A549 (cell line): ENCODE measurements around the gene IFI27L2. TPM values are rescaled to one million over a fixed set of nuclear protein-coding genes. Genes with fewer than 3 reads are reported as not detected.

Experiments
- ATAC-seq, 2 experiments: fragments of 200-7000 bp in 1 of 2; fragments of >200 bp in 1 of 2; cut with Nextera tagmentation in 1 of 2; cut with Tn5 transposase in 1 of 2; 3 replicates each; pipeline versions ENCODE4 v1.8.0 to v1.9.1; 2018 to 2020; ENCODE audit warnings: mild to moderate bottlenecking in 1 of 2, moderate library complexity in 1 of 2
- CTCF ChIA-PET: fragments of 300-600 bp; sonication (Branson Sonifier 250); formaldehyde crosslinking; extraction: SDS; loops from one replicate; lab custom pipeline; 2021; ENCODE audit warnings: antibody characterized with exemption, inconsistent platforms; lab: Yijun Ruan, JAX
- POLR2A ChIA-PET: fragments of 350-600 bp; formaldehyde crosslinking; extraction: SDS; loops from one replicate; lab custom pipeline; 2021; ENCODE audit warnings: antibody characterized with exemption, inconsistent platforms; lab: Yijun Ruan, JAX
- DNase-seq, 2 experiments: peaks; one replicate each; pipeline versions ENCODE4 v3.0.0 to v3.0.0-alpha.2; 2011 to 2016; ENCODE audit warnings: low read depth in 1 of 2, low spot score in 1 of 2
- FAIRE-seq: peaks from 2 replicates; lab custom pipeline; 2011; peaks lifted over from hg19 to GRCh38; lab: Jason Lieb, UNC
- H3K27ac ChIP-seq, 2 experiments: fragments of >200 bp; sonication (Bioruptor Twin); formaldehyde crosslinking; 3 replicates each; pipeline ENCODE4 v1.5.1; 2016 to 2017
- H3K4me1 ChIP-seq: fragments of >200 bp; sonication (Bioruptor Twin); formaldehyde crosslinking; 3 replicates; pipeline ENCODE4 v1.6.1; 2016
- H3K4me2 ChIP-seq: fragments of >200 bp; sonication (Bioruptor Twin); formaldehyde crosslinking; 3 replicates; pipeline ENCODE4 v1.6.1; 2016
- H3K4me3 ChIP-seq: fragments of >200 bp; sonication (Bioruptor Twin); formaldehyde crosslinking; 3 replicates; pipeline ENCODE4 v1.5.1; 2016
- H3K9me3 ChIP-seq: fragments of >200 bp; sonication (Bioruptor Twin); formaldehyde crosslinking; 3 replicates; pipeline ENCODE4 v1.6.1; 2016
- CBX2 ChIP-seq: fragments of 200-600 bp; sonication (generic); IDR thresholded peaks from 2 replicates; pipeline ENCODE4 v1.6.1; 2016; ENCODE audit warnings: low read depth, mild to moderate bottlenecking, borderline replicate concordance
- CBX8 ChIP-seq: fragments of 200-600 bp; sonication (generic); IDR thresholded peaks from 2 replicates; pipeline ENCODE4 v1.6.1; 2016
- CEBPB ChIP-seq, 2 experiments: fragments of >200 bp in 1 of 2; sonication (Bioruptor Twin) in 1 of 2; formaldehyde crosslinking in 1 of 2; IDR thresholded peaks; 2 replicates each; pipeline ENCODE4 v1.6.1; 2012 to 2016
- EHMT2 ChIP-seq: fragments of 200-600 bp; sonication (generic); IDR thresholded peaks from 2 replicates; pipeline ENCODE4 v1.6.1; 2016; ENCODE audit warnings: antibody characterized with exemption, low read depth, mild to moderate bottlenecking, moderate library complexity
- FOSB ChIP-seq: fragments of 250-450 bp; sonication (Bioruptor Pico); IDR thresholded peaks from 2 replicates; pipeline ENCODE4 v1.5.0; 2020; ENCODE audit warnings: mild to moderate bottlenecking, moderate library complexity
- FOSL2 ChIP-seq, 2 experiments: fragments of 450-650 bp in 1 of 2; fragments of >200 bp in 1 of 2; sonication (Bioruptor Twin) in 1 of 2; formaldehyde crosslinking; IDR thresholded peaks; 2 replicates each; pipeline versions ENCODE4 v1.5.0 to v1.6.1; 2016 to 2020; ENCODE audit warnings: mild to moderate bottlenecking in 1 of 2, moderate library complexity in 1 of 2
- HEYL ChIP-seq: fragments of 250-450 bp; sonication (Bioruptor Pico); IDR thresholded peaks from 2 replicates; pipeline ENCODE4 v1.8.0; 2021; ENCODE audit warnings: mild to moderate bottlenecking, moderate library complexity
- HOXA7 ChIP-seq: fragments of 250-450 bp; sonication (Bioruptor Pico); IDR thresholded peaks from 2 replicates; pipeline ENCODE4 v1.5.0; 2020; ENCODE audit warnings: mild to moderate bottlenecking, moderate library complexity
- JUN ChIP-seq, 2 experiments: fragments of >200 bp; sonication (Bioruptor Twin); formaldehyde crosslinking; IDR thresholded peaks; 2 replicates in 1 of 2; 3 replicates in 1 of 2; pipeline ENCODE4 v1.6.1; 2016 to 2017
- MAFK ChIP-seq: fragments of 450-650 bp; IDR thresholded peaks from 2 replicates; pipeline ENCODE4 v1.6.1; 2014; ENCODE audit not compliant: partially characterized antibody
- MAZ ChIP-seq: fragments of 150-350 bp; IDR thresholded peaks from 2 replicates; pipeline ENCODE4 v1.6.1; 2014; ENCODE audit warnings: antibody characterized with exemption, low read depth, low read length, borderline replicate concordance
- MYC ChIP-seq: IDR thresholded peaks from 2 replicates; pipeline ENCODE4 v1.6.1; 2012; ENCODE audit warnings: mild to moderate bottlenecking, inconsistent platforms, low read length, improper control_type of control experiment, borderline replicate concordance
- NFE2L2 ChIP-seq: fragments of 150-350 bp; conservative IDR thresholded peaks from 2 replicates; pipeline ENCODE4 v1.6.1; 2014; ENCODE audit warnings: low read length
- PHF8 ChIP-seq: fragments of 200-600 bp; sonication (generic); IDR thresholded peaks from 2 replicates; pipeline ENCODE4 v1.6.1; 2016; ENCODE audit warnings: low read depth, mild to moderate bottlenecking, antibody characterized with exemption, moderate library complexity, borderline replicate concordance
- POLR2A ChIP-seq: IDR thresholded peaks from 2 replicates; pipeline ENCODE4 v1.6.1; 2012; ENCODE audit warnings: mild to moderate bottlenecking, low read length
- RAD21 ChIP-seq, 2 experiments: fragments of >200 bp in 1 of 2; sonication (Bioruptor Twin) in 1 of 2; formaldehyde crosslinking in 1 of 2; IDR thresholded peaks in 1 of 2; conservative IDR thresholded peaks in 1 of 2; 2 replicates in 1 of 2; 3 replicates in 1 of 2; pipeline ENCODE4 v1.6.1; 2012 to 2018; ENCODE audit warnings: inconsistent platforms in 1 of 2
- RCOR1 ChIP-seq: fragments of 150-350 bp; IDR thresholded peaks from 2 replicates; pipeline ENCODE4 v1.6.1; 2014; ENCODE audit warnings: antibody characterized with exemption, low read length, low read depth
- RNF2 ChIP-seq: fragments of 200-600 bp; sonication (generic); IDR thresholded peaks from 2 replicates; pipeline ENCODE4 v1.6.1; 2016; ENCODE audit warnings: low read depth, mild to moderate bottlenecking, antibody characterized with exemption, moderate library complexity, borderline replicate concordance
- SMC3 ChIP-seq: fragments of >200 bp; sonication (Bioruptor Twin); formaldehyde crosslinking; IDR thresholded peaks from 3 replicates; pipeline ENCODE4 v1.6.1; 2018; ENCODE audit warnings: inconsistent platforms
- ZNF302 ChIP-seq: fragments of 250-450 bp; sonication (Bioruptor Pico); IDR thresholded peaks from 2 replicates; pipeline ENCODE4 v1.9.0; 2021; ENCODE audit warnings: inconsistent platforms, mild to moderate bottlenecking, moderate library complexity
- ZSCAN20 ChIP-seq: fragments of 250-450 bp; sonication (Bioruptor Pico); IDR thresholded peaks from 2 replicates; pipeline ENCODE4 v1.8.0; 2022; ENCODE audit warnings: mild to moderate bottlenecking, moderate library complexity
- WGBS: methylation state at CpG from one replicate; pipeline ENCODE4 v1.1.6; 2017; ENCODE audit errors: missing lambda C conversion rate; 5-methylcytosine and 5-hydroxymethylcytosine counted together
- polyA plus RNA-seq, 4 experiments: library from polyadenylated mRNA; depleted of rRNA in 3 of 4; stranded (reverse); fragments of >200 nt; fragmentation: RNase III in 1 of 4; extraction: RNeasy Plus Mini Kit Qiagen cat#74134 plus additional on column Dnase treatment in 1 of 4; gene quantifications; 2 replicates in 3 of 4; 3 replicates in 1 of 4; pipeline ENCODE4 v1.2.3, GENCODE V29; 2011 to 2017
- TF ChIP-seq, protein P1 (sequence below): IDR thresholded peaks from 2 replicates; pipeline ENCODE4 v1.6.1; 2012
- TF ChIP-seq, protein P2 (sequence below): fragments of >200 bp; sonication (Bioruptor Twin); formaldehyde crosslinking; IDR thresholded peaks from 3 replicates; pipeline ENCODE4 v1.6.1; 2016
- TF ChIP-seq, protein P3 (sequence below): IDR thresholded peaks from 2 replicates; pipeline ENCODE4 v1.6.1; 2012; ENCODE audit warnings: low read depth, borderline replicate concordance
- TF ChIP-seq, protein P4 (sequence below): fragments of 450-650 bp; IDR thresholded peaks from 2 replicates; pipeline ENCODE4 v1.6.1; 2014; ENCODE audit warnings: antibody characterized with exemption
- TF ChIP-seq, protein P5 (sequence below): fragments of 250-450 bp; sonication (Bioruptor Pico); IDR thresholded peaks from 2 replicates; pipeline ENCODE4 v1.5.0; 2021; ENCODE audit warnings: mild to moderate bottlenecking, moderate library complexity, borderline replicate concordance
- TF ChIP-seq, protein P6 (sequence below): fragments of 150-350 bp; IDR thresholded peaks from 2 replicates; pipeline ENCODE4 v1.6.1; 2014; ENCODE audit warnings: low read depth, mild to moderate bottlenecking, low read length

Gene IFI27L2
- polyA plus RNA-seq, 2 of the 4 experiments (the other 2 are of a cell fraction), result 20.3 to 64.4 TPM

DNA sequence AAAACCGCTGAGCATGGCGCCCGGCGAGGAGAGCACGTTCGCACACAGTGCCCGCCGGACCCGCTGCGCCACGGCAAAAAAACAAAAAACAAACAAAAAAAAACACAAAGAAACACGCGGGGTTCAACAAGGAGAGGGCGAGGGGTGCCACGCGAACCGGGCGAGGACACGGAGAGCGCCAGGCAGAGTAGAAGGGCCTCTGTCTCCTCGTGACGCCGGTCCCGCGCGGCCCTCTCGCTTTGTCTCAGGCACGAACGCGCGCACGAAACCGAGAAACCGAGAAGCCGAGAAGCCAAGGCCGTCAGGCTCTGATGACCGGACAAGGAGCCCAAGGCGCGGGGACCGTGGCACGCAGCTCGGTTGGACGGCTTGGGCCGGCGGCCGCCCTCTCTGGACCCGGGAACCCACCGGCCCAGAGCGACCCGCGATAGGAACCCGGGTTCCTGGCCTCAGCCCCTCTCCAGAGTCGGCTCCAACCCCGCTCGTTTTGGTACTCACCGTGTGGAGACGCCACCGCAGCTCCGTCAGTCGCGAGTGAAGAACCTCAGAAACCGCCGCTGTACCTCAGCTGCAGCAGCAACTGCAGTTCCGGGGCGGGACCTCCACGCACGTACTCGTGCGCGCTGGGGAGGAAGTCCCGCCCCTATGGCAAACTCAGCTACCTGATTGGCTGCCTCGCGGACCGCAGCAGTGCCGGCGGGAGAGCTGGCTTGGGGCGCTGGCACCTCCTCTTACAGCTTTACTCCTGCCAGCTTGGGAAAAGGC lies 48.6 kb downstream of the IFI27L2 start, which contains the start of the genes DDX24 and IFI27L1:
Gene DDX24 (minus strand): TSS at position 582 of the 765 bp plus-strand sequence. CDS start 1,460 bp downstream, outside the sequence.
Gene IFI27L1 (plus strand): TSS at position 690 of the 765 bp plus-strand sequence. CDS start 15,628 bp downstream, outside the sequence.
- under 1% methylated on average over 43 of the region's 77 CpGs for WGBS
- peak within 1 kb of the TSS; percentile 80 to 91 for H3K27ac ChIP-seq
- peak within 1 kb of the TSS; percentile 89 for H3K4me3 ChIP-seq
- FAIRE-seq (no peak), DNase-seq (peak; percentile 93 to 95), ATAC-seq (peak; percentile 100)
- ChIA-PET POLR2A (interaction anchor here (0.8 to 1.4 kb wide), 6 partner anchors 13 to 56 kb away, joined by 3 to 6 read pairs (median 3); partner anchors contain the start of gene IFI27L2), CTCF (interaction anchor here (0.5 to 1.1 kb wide), 2 partner anchors 19 to 152 kb away, joined by 3 read pairs; no protein-coding TSS in a partner anchor)
- H3K9me3 ChIP-seq, result peaks cover 15% of the 10 kb centered on the region; the same call in 2 of the 3 replicates
- H3K4me2 ChIP-seq, result peak within 1 kb of the TSS; percentile 86
- H3K4me1 ChIP-seq, result peaks cover 14% of the 10 kb centered on the region
- no peak for TF ChIP-seq NFE2L2
- TF ChIP-seq, protein P1, sequence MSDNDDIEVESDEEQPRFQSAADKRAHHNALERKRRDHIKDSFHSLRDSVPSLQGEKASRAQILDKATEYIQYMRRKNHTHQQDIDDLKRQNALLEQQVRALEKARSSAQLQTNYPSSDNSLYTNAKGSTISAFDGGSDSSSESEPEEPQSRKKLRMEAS, result peak; percentile 52; the same call in 1 of the 2 replicates
- peak; percentile 86 for TF ChIP-seq POLR2A
- no peak for TF ChIP-seq RCOR1
- peak; percentile 71; the same call in 1 of the 2 replicates for TF ChIP-seq PHF8
- peak; percentile 54; the same call in 1 of the 2 replicates for TF ChIP-seq MYC
- TF ChIP-seq, protein P2, sequence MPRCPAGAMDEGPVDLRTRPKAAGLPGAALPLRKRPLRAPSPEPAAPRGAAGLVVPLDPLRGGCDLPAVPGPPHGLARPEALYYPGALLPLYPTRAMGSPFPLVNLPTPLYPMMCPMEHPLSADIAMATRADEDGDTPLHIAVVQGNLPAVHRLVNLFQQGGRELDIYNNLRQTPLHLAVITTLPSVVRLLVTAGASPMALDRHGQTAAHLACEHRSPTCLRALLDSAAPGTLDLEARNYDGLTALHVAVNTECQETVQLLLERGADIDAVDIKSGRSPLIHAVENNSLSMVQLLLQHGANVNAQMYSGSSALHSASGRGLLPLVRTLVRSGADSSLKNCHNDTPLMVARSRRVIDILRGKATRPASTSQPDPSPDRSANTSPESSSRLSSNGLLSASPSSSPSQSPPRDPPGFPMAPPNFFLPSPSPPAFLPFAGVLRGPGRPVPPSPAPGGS, result peak; percentile 38; the same call in 1 of the 3 replicates
- peak in 1 of 2 experiments; percentile 79; a peak in 4 of 5 replicates for TF ChIP-seq JUN (IDR thresholded peaks at IDR 0.05)
- TF ChIP-seq, protein P3, sequence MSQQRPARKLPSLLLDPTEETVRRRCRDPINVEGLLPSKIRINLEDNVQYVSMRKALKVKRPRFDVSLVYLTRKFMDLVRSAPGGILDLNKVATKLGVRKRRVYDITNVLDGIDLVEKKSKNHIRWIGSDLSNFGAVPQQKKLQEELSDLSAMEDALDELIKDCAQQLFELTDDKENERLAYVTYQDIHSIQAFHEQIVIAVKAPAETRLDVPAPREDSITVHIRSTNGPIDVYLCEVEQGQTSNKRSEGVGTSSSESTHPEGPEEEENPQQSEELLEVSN, result peak; percentile 37; the same call in 1 of the 2 replicates
- no peak for TF ChIP-seq RNF2
- TF ChIP-seq, all 56 proteins: peak for 7

DNA sequence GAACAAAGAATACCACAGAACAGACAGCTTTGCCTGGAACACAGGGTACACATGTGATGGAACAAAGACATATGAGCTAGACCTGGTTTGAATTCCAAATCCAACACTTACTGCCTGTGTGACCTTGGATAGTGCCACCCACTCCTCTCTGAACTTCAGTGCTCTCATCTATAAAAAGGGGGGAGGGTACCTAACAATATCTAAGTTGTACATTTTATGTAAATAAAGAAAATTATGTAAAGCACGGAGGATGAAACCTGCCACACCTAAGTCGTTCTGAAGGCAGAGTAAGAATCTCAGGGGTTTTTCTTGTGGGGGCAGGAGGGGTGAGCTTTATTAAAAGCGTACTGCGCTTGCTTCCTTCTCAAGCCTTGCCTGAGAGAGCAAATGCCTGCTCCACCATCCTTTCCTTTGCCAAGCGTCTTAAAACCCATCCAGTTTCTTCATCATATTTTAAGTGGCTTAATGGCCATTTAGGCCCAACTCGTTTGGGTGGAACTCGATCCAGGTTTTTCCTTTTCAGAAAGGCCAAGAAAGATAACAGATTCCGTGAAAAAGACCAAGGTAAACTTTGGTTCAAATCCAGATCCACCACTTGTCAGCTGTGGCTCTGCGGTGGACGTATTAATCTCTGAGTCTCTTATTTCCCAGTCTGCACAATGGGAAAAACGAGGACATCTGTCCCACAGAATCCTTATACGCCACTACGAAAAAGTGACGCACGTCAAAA lies 49.3 kb downstream of the IFI27L2 start:
- Histone ChIP-seq H3K9me3 (peaks cover 21% of the 10 kb centered on the region; the same call in 2 of the 3 replicates), H3K4me3 (peak overlapping the region; percentile 89), H3K4me2 (peak overlapping the region; percentile 86), H3K27ac (peak overlapping the region; percentile 80 to 91), H3K4me1 (peaks cover 14% of the 10 kb centered on the region)
- CTCF ChIA-PET, result interaction anchor here (0.5 to 2.2 kb wide), 3 partner anchors 41 to 153 kb away, joined by 3 to 8 read pairs (median 3); no protein-coding TSS in a partner anchor
- POLR2A ChIA-PET, result interaction anchor here (1.2 to 1.4 kb wide), 2 partner anchors 20 to 57 kb away, joined by 6 read pairs; no protein-coding TSS in a partner anchor
- ATAC-seq, result no peak; a peak in 1 of 6 replicates
- no peak for FAIRE-seq
- peak in 1 of 2 experiments; percentile 37 for DNase-seq
- 21% methylated on average over 15 of the region's 15 CpGs for WGBS
- TF ChIP-seq MAZ (no peak), HOXA7 (CRISPR knock-in tag) (no peak), FOSL2 (IDR thresholded peaks at IDR 0.05) (no peak), FOSL2 (CRISPR knock-in tag; IDR thresholded peaks at IDR 0.05) (no peak), MAFK (no peak), FOSB (CRISPR knock-in tag) (no peak), RCOR1 (no peak), ZSCAN20 (CRISPR knock-in tag) (no peak), EHMT2 (no peak), RAD21 (conservative IDR thresholded peaks at IDR 0.05 in 1 of 2, IDR thresholded peaks at IDR 0.05 in 1 of 2) (no peak), CBX8 (no peak), CBX2 (no peak), HEYL (no peak), ZNF302 (CRISPR knock-in tag) (no peak), SMC3 (no peak), CEBPB (IDR thresholded peaks at IDR 0.05) (no peak)
- TF ChIP-seq, protein P4, sequence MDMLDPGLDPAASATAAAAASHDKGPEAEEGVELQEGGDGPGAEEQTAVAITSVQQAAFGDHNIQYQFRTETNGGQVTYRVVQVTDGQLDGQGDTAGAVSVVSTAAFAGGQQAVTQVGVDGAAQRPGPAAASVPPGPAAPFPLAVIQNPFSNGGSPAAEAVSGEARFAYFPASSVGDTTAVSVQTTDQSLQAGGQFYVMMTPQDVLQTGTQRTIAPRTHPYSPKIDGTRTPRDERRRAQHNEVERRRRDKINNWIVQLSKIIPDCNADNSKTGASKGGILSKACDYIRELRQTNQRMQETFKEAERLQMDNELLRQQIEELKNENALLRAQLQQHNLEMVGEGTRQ, result no peak
- TF ChIP-seq, protein P5, sequence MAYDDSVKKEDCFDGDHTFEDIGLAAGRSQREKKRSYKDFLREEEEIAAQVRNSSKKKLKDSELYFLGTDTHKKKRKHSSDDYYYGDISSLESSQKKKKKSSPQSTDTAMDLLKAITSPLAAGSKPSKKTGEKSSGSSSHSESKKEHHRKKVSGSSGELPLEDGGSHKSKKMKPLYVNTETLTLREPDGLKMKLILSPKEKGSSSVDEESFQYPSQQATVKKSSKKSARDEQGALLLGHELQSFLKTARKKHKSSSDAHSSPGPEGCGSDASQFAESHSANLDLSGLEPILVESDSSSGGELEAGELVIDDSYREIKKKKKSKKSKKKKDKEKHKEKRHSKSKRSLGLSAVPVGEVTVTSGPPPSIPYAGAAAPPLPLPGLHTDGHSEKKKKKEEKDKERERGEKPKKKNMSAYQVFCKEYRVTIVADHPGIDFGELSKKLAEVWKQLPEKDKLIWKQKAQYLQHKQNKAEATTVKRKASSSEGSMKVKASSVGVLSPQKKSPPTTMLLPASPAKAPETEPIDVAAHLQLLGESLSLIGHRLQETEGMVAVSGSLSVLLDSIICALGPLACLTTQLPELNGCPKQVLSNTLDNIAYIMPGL (CRISPR knock-in tag), result no peak
- TF ChIP-seq, protein P6, sequence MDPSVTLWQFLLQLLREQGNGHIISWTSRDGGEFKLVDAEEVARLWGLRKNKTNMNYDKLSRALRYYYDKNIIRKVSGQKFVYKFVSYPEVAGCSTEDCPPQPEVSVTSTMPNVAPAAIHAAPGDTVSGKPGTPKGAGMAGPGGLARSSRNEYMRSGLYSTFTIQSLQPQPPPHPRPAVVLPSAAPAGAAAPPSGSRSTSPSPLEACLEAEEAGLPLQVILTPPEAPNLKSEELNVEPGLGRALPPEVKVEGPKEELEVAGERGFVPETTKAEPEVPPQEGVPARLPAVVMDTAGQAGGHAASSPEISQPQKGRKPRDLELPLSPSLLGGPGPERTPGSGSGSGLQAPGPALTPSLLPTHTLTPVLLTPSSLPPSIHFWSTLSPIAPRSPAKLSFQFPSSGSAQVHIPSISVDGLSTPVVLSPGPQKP, result no peak
